GM21528 (cell line): ENCODE measurements around the gene NEGR1.

Experiments used
- ATAC-seq: cut with Tn5 transposase; IDR thresholded peaks from one replicate; pipeline ENCODE4 v1.9.1; 2021; ENCODE audit warnings: mild to moderate bottlenecking, moderate library complexity; ENCODE audit not compliant: unreplicated experiment, low FRiP score

The NEGR1 gene

GRCh38 chr1:72056516-72056915, 225.8 kb downstream of the NEGR1 start:
- no peak for ATAC-seq

GRCh38 chr1:72051538-72051937, 230.8 kb downstream of the NEGR1 start:
- no peak for ATAC-seq

- no peak for ATAC-seq
Observed at GRCh38 chr1:72050551-72050950, 231.8 kb downstream of the NEGR1 start.

- no peak for ATAC-seq
Observed at GRCh38 chr1:72037745-72038343, 244.5 kb downstream of the NEGR1 start.

- ATAC-seq = no peak
Observed at GRCh38 chr1:72034827-72035226, 247.5 kb downstream of the NEGR1 start.

- ATAC-seq = no peak
Observed at GRCh38 chr1:72023063-72023930, 259.0 kb downstream of the NEGR1 start.

GRCh38 chr1:72018562-72018961, 263.8 kb downstream of the NEGR1 start:
- ATAC-seq = no peak

- no peak for ATAC-seq
Observed at GRCh38 chr1:72015006-72015405, 267.3 kb downstream of the NEGR1 start.

GRCh38 chr1:72013161-72013560, 269.2 kb downstream of the NEGR1 start:
- ATAC-seq = no peak

- no peak for ATAC-seq
Observed at GRCh38 chr1:72011721-72012120, 270.6 kb downstream of the NEGR1 start.

GRCh38 chr1:72010094-72010431, 272.3 kb downstream of the NEGR1 start:
- ATAC-seq = no peak

GRCh38 chr1:72009173-72010093, 272.9 kb downstream of the NEGR1 start:
- no peak for ATAC-seq

- no peak for ATAC-seq
Observed at GRCh38 chr1:72007312-72007711, 275.0 kb downstream of the NEGR1 start.

- no peak for ATAC-seq
Observed at GRCh38 chr1:72006092-72006491, 276.2 kb downstream of the NEGR1 start.

GRCh38 chr1:72003092-72003491, 279.2 kb downstream of the NEGR1 start:
- ATAC-seq = no peak

- ATAC-seq = no peak
Observed at GRCh38 chr1:72000809-72001208, 281.5 kb downstream of the NEGR1 start.

GRCh38 chr1:71994646-71995045, 287.7 kb downstream of the NEGR1 start:
- no peak for ATAC-seq

GRCh38 chr1:71987181-71987580, 295.2 kb downstream of the NEGR1 start:
- ATAC-seq = no peak

- ATAC-seq = no peak
Observed at GRCh38 chr1:71986160-71986559, 296.2 kb downstream of the NEGR1 start.

GRCh38 chr1:71980556-71980955, 301.8 kb downstream of the NEGR1 start:
- ATAC-seq = no peak

GRCh38 chr1:71979882-71980281, 302.5 kb downstream of the NEGR1 start:
- ATAC-seq = no peak
